Skin of body (tissue), 2 donors: Measurements from ENCODE around the gene TMEM150C. TPM values are rescaled to one million over a fixed set of nuclear protein-coding genes. Genes with fewer than 3 reads are reported as not detected.
A peak's percentile ranks its signal among the peaks of the same experiment; 100 is the strongest.
"Not testable (repeated sequence)": the region's sequence is repeated elsewhere in the genome, so short reads cannot be mapped to it uniquely, and the experiment has no call there.

Experiments used
- DNase-seq: peaks from one replicate; lab custom pipeline; 2025; lab: John Stamatoyannopoulos, UW
- total RNA-seq: library from RNA; depleted of rRNA; stranded (reverse); fragments of >200 nt; gene quantifications from one replicate; pipeline ENCODE4 v1.2.3, GENCODE V29; 2014

Gene TMEM150C
- total RNA-seq, 1 donor from 2014 or later, result 11.6 TPM

DNA sequence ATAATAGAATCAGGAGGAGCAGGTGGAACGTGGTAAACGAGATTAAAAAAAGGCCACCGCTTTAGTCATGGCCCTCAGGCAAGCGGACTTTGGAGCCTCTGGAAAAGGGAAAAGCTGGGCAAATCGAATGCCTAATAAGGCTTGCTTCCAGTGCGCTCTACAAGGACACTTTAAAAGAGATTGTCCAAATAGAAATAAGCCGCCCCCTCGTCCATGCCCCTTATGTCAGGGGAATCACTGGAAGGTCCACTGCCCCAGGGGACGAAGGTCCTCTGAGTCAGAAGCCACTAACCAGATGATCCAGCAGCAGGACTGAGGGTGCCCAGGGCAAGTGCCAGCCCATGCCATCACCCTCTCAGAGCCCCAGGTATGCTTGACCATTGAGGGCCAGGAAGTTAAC is 84.3 kb downstream of the TMEM150C start:
- not testable (repeated sequence) for DNase-seq

DNA sequence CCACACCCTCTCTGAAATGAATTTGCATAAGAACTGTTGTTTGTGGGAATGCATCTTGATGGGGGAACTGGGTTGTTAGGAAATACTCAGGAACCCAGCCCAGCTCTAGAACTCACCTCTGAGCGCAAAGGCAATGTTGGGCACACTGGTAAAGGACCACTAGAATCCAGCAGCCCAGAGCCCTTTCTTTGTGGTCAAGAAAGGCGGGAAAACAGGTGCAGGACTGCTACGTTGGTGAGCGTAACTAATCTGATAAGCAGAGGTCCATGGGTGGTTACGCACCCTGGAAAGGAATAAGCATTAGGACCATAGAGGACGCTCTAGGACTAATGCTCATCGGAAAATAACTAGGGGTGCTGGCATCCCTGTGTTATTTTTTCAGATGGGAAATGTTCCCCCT is 85.9 kb downstream of the TMEM150C start:
- not testable (repeated sequence) for DNase-seq

GRCh38 chr4:82473621-82474164 is 88.1 kb downstream of the TMEM150C start:
- DNase-seq, result no peak

GRCh38 chr4:82473080-82473479 is 88.7 kb downstream of the TMEM150C start:
- not testable (repeated sequence) for DNase-seq

DNA sequence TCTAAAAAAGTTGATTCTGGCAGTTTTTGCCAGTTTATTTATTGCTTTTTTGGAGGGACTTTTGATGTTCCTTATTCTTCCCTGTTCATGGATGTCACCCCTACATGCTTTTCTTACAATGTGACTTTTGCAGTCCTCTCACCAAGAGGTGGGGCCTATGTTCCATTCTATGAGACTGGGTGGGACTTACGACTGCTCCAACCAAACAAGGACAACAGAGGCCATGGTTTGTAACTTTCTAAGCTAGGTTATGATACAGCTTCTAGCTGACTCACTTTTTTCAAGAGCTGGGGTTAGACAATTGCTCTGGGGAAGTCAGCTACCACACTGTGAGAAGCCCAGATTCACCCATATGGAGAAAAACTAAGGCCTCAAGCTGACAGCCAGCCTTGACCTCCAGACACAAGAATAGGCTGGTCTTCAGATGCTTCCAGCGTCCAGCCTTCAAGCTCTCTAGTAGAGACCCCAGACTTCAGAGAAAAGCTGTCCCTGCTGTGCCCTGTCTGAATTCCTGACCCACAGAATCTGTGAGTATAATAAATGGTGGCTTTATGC is 91.9 kb downstream of the TMEM150C start:
- DNase-seq, result peak; percentile 0

GRCh38 chr4:82467471-82467870 is 94.3 kb downstream of the TMEM150C start:
- no peak for DNase-seq

DNA sequence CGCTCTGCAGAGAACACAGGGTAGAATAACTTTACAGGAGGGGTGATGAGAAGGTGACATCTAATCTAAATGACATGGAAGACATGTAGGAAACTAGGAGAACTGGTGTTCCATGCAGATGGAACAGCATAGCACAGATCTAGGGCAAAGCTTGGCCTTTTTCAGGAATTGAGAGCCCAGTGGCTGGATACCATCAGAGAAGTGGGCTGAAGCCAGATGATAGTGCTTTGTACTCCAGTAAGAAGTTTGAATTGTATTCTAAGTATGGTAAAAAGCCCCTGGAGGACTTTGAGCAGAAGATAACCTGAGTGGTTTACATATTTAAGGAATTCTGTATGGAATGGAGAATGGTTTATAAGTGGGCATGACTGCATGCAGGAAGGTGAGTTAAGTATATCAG is 98.6 kb downstream of the TMEM150C start:
- no peak for DNase-seq

GRCh38 chr4:82462415-82462831 is 99.4 kb downstream of the TMEM150C start:
- DNase-seq, result peak; percentile 89

GRCh38 chr4:82461710-82462109 is 100.1 kb downstream of the TMEM150C start:
- DNase-seq, result no peak

DNA sequence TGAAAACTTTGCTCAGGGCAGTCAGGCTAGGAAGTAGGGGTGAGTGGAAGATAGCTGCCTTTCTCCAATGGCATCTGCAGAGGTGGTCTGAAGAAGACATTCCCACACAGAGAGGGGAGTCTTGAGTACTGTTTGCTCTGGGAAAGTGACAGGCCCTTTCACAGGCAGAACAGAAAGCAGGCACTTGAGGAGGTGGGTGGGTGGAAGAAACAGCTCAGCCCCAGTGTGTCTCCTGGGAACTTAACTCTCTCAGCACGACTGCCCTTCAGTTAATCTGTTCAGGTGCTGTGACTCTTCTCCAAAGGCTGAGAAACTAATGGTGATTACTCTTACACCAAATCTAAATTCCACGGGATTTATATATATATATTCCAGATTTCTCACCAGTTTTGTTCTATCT is 103.1 kb downstream of the TMEM150C start:
- DNase-seq, result no peak

- no peak for DNase-seq
Observed at GRCh38 chr4:82457266-82457665, 104.5 kb downstream of the TMEM150C start.

GRCh38 chr4:82452026-82452425 is 109.8 kb downstream of the TMEM150C start:
- DNase-seq, result no peak

- no peak for DNase-seq
Observed at GRCh38 chr4:82450966-82451755, 110.6 kb downstream of the TMEM150C start.

- DNase-seq, result no peak
Observed at GRCh38 chr4:82447886-82448285, 113.9 kb downstream of the TMEM150C start.

DNA sequence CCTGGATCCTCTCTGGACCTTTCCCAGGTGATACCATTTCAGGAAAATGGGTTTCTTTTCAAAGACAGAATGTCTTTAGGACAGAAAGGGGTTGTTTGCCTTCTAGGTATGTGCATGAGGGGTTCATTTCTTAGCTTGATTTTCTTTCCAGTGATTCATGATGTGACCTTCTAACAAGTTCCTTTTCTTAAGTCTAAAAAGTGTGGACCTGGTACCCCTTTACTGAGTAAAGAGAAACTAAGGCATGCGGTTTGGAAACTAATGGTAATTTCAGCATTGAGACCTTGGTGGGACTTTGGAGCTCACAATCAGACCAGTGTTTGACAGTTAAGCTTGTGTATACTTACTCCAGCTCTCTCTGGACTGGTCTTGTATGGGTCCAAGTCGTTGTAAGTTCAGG is 122.7 kb downstream of the TMEM150C start:
- DNase-seq, result no peak

- DNase-seq, result peak; percentile 14
Observed at GRCh38 chr4:82437285-82438005, 124.3 kb downstream of the TMEM150C start.

DNA sequence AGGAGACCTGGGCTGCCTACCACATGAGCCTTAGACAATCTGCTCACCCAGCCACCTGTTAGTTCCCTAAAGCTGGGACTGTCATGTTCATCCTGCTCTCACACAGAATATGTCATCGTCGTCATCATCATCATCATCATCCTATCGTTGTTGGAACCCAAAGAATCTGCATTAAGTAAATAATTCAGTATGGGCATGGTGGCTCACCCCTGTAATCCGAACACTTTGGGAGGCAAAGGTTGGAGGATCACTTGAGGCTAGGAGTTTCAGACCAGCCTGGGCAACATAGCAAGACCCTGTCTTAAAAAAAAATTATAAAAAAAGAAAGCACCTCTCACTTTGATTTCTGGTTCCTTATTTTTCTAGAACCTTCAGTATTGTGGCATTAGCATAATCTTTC is 125.0 kb downstream of the TMEM150C start:
- no peak for DNase-seq

- DNase-seq, result no peak
Observed at GRCh38 chr4:82436130-82436529, 125.7 kb downstream of the TMEM150C start.

- no peak for DNase-seq
Observed at GRCh38 chr4:82434949-82435348, 126.8 kb downstream of the TMEM150C start.

DNA sequence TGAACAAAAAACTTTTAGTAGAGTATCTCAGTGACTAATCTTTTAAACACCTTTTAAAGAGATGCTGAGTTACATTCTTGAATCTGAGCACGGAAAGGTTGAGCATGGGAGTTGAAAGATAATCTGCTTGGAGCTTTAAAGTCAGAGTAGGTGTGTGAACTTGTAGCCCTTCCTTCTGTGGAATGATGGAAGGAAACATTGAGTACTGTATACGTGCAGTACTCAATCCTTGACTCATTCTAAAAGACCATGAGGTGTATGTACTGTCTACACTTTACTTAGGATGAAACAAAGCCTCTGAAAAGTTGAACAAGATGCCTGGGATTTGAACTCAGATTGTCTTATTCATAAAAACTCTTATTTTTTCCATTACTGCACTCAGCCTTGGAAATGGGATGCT is 128.0 kb downstream of the TMEM150C start:
- DNase-seq, result no peak
